H1 (cell line): ENCODE data around the gene MSANTD2. TPM values are rescaled to one million over a fixed set of nuclear protein-coding genes. Genes with fewer than 3 reads are reported as not detected.

Source experiments
- CTCF ChIA-PET: fragments of 300-600 bp; sonication (Branson Sonifier 250); formaldehyde crosslinking; loops from one replicate; lab custom pipeline; 2021; ENCODE audit not compliant: partially characterized antibody; lab: Charles Lee
- POLR2A ChIA-PET: fragments of 300-600 bp; sonication (Branson Sonifier 250); formaldehyde crosslinking; loops from one replicate; lab custom pipeline; 2021; ENCODE audit warnings: inconsistent platforms; ENCODE audit not compliant: partially characterized antibody; lab: Charles Lee
- DNase-seq, 2 experiments: peaks; one replicate each; pipeline versions ENCODE4 v3.0.0 to v3.0.0-alpha.2; 2010 to 2022; ENCODE audit warnings: low spot score in 2 of 2, low read depth in 1 of 2, mixed read lengths in 1 of 2
- FAIRE-seq: peaks from 2 replicates; lab custom pipeline; 2011; peaks lifted over from hg19 to GRCh38; lab: Jason Lieb, UNC
- H2AFZ ChIP-seq: 2 replicates; pipeline ENCODE4 v1.8.1; 2012; ENCODE audit warnings: low read length, inconsistent platforms
- H2AK5ac ChIP-seq: 2 replicates; pipeline ENCODE4 v1.6.1; 2013; ENCODE audit warnings: low read depth, low read length
- H2BK120ac ChIP-seq: replicated peaks from 2 replicates; pipeline ENCODE3; 2013; ENCODE audit warnings: low read depth, low read length, inconsistent platforms
- H2BK12ac ChIP-seq: 2 replicates; pipeline ENCODE4 v1.6.1; 2013; ENCODE audit warnings: low read depth, low read length
- H2BK15ac ChIP-seq: 2 replicates; pipeline ENCODE4 v1.6.1; 2013; ENCODE audit warnings: low read length
- H2BK20ac ChIP-seq: 2 replicates; pipeline ENCODE4 v1.6.1; 2013; ENCODE audit warnings: low read length
- H2BK5ac ChIP-seq: 2 replicates; pipeline ENCODE4 v1.6.1; 2013; ENCODE audit warnings: low read depth, low read length
- H3K14ac ChIP-seq: 2 replicates; pipeline ENCODE4 v1.6.1; 2013; ENCODE audit warnings: inconsistent platforms; ENCODE audit not compliant: insufficient read length
- H3K18ac ChIP-seq: 2 replicates; pipeline ENCODE4 v1.6.1; 2013; ENCODE audit warnings: low read length; ENCODE audit errors: extremely low read depth
- H3K23ac ChIP-seq: 2 replicates; pipeline ENCODE4 v1.6.1; 2013; ENCODE audit warnings: inconsistent platforms; ENCODE audit not compliant: insufficient read length
- H3K23me2 ChIP-seq: 2 replicates; pipeline ENCODE4 v1.6.1; 2013; ENCODE audit warnings: low read depth, low read length
- H3K27ac ChIP-seq: 2 replicates; pipeline ENCODE4 v1.6.1; 2011; ENCODE audit warnings: low read depth, low read length, inconsistent platforms
- H3K27me3 ChIP-seq, 4 experiments: replicated peaks in 1 of 4; 1 replicate in 1 of 4; 2 replicates in 3 of 4; pipeline versions ENCODE4 v1.6.1 to v1.8.1; 2011 to 2013; ENCODE audit warnings: low read length in 3 of 4, mild to moderate bottlenecking in 3 of 4, inconsistent platforms in 2 of 4, mixed read lengths in 2 of 4, moderate library complexity in 1 of 4; ENCODE audit not compliant: control insufficient read depth in 3 of 4, insufficient read depth in 3 of 4; ENCODE audit errors: extremely low read depth in 1 of 4
- H3K36me3 ChIP-seq, 4 experiments: 2 replicates each; pipeline versions ENCODE4 v1.6.1 to v1.8.1; 2011 to 2013; ENCODE audit warnings: mild to moderate bottlenecking in 4 of 4, low read length in 3 of 4, moderate library complexity in 2 of 4, control low read depth in 1 of 4, inconsistent platforms in 1 of 4; ENCODE audit not compliant: insufficient read depth in 4 of 4, control insufficient read depth in 2 of 4
- H3K4ac ChIP-seq: replicated peaks from 2 replicates; pipeline ENCODE3; 2013; ENCODE audit warnings: low read length, low read depth, mixed read lengths, inconsistent platforms; ENCODE audit not compliant: insufficient read length
- H3K4me1 ChIP-seq, 4 experiments: replicated peaks in 1 of 4; 1 replicate in 1 of 4; 2 replicates in 3 of 4; pipeline versions ENCODE4 v1.6.1 to v1.8.1; 2011 to 2013; ENCODE audit warnings: low read length in 3 of 4, inconsistent platforms in 2 of 4, mixed read lengths in 1 of 4; ENCODE audit not compliant: insufficient read depth in 4 of 4, control insufficient read depth in 3 of 4
- H3K4me2 ChIP-seq, 2 experiments: 2 replicates each; pipeline versions ENCODE4 v1.6.1 to v1.8.1; 2011 to 2013; ENCODE audit warnings: low read depth in 2 of 2, low read length in 2 of 2, control low read depth in 1 of 2, inconsistent platforms in 1 of 2, mild to moderate bottlenecking in 1 of 2; ENCODE audit not compliant: insufficient read depth in 1 of 2
- H3K4me3 ChIP-seq, 4 experiments: fragments of 200-600, 300-600 bp in 1 of 4; sonication (generic), shearing (Covaris generic), sonication (Bioruptor Twin) in 1 of 4; 2 replicates each; pipeline versions ENCODE4 v1.5.1 to v1.8.1; 2011 to 2016; ENCODE audit warnings: low read length in 4 of 4, low read depth in 3 of 4, control low read depth in 2 of 4, inconsistent platforms in 2 of 4, mild to moderate bottlenecking in 2 of 4, mixed read lengths in 1 of 4, moderate library complexity in 1 of 4; ENCODE audit not compliant: insufficient read depth in 2 of 4; ENCODE audit errors: extremely low read depth in 1 of 4
- H3K56ac ChIP-seq: replicated peaks from 2 replicates; pipeline ENCODE3; 2013; ENCODE audit warnings: low read depth, mild to moderate bottlenecking, mixed read lengths, low read length, inconsistent platforms; ENCODE audit not compliant: insufficient read length
- H3K79me1 ChIP-seq: 2 replicates; pipeline ENCODE4 v1.6.1; 2013; ENCODE audit warnings: low read depth, low read length, control low read depth
- H3K79me2 ChIP-seq, 2 experiments: 2 replicates each; pipeline versions ENCODE4 v1.6.1 to v1.8.1; 2012 to 2013; ENCODE audit warnings: low read length in 2 of 2, mild to moderate bottlenecking in 2 of 2, inconsistent platforms in 1 of 2; ENCODE audit not compliant: insufficient read depth in 2 of 2, control insufficient read depth in 1 of 2
- H3K9ac ChIP-seq, 4 experiments: replicated peaks in 1 of 4; 1 replicate in 1 of 4; 2 replicates in 3 of 4; pipeline versions ENCODE4 v1.6.1 to v1.8.1; 2011 to 2013; ENCODE audit warnings: low read depth in 3 of 4, low read length in 3 of 4, control low read depth in 2 of 4, mild to moderate bottlenecking in 2 of 4, moderate library complexity in 2 of 4, inconsistent platforms in 1 of 4; ENCODE audit errors: extremely low read depth in 1 of 4
- H3K9me3 ChIP-seq, 2 experiments: 2 replicates each; pipeline versions ENCODE4 v1.6.1 to v1.8.1; 2012 to 2013; ENCODE audit warnings: mild to moderate bottlenecking in 2 of 2, moderate library complexity in 2 of 2, control low read depth in 1 of 2, inconsistent platforms in 1 of 2, low read depth in 1 of 2, low read length in 1 of 2, mixed read lengths in 1 of 2; ENCODE audit not compliant: insufficient read depth in 2 of 2
- H4K20me1 ChIP-seq, 2 experiments: replicated peaks in 1 of 2; 2 replicates each; pipeline versions ENCODE3 to v1.8.1; 2011 to 2013; ENCODE audit warnings: inconsistent platforms in 2 of 2, low read length in 2 of 2, mild to moderate bottlenecking in 1 of 2; ENCODE audit not compliant: insufficient read depth in 2 of 2, control insufficient read depth in 1 of 2
- H4K5ac ChIP-seq: 2 replicates; pipeline ENCODE4 v1.6.1; 2013; ENCODE audit warnings: low read length, low read depth, mixed read lengths, inconsistent platforms; ENCODE audit not compliant: insufficient read length
- H4K8ac ChIP-seq: 2 replicates; pipeline ENCODE4 v1.8.0; 2013; ENCODE audit warnings: mild to moderate bottlenecking, moderate library complexity, low read length, inconsistent platforms; ENCODE audit not compliant: insufficient read depth; ENCODE audit errors: extremely low read depth
- H4K91ac ChIP-seq: replicated peaks from 2 replicates; pipeline ENCODE3; 2013; ENCODE audit warnings: low read length, mixed read lengths, inconsistent platforms; ENCODE audit not compliant: insufficient read length
- CHD1 ChIP-seq: IDR thresholded peaks from 2 replicates; pipeline ENCODE4 v1.6.1; 2012; ENCODE audit warnings: low read depth, low read length, improper control_type of control experiment
- EP300 ChIP-seq, 2 experiments: IDR thresholded peaks; 1 replicate in 1 of 2; 2 replicates in 1 of 2; pipeline ENCODE4 v1.6.1; 2011 to 2012; ENCODE audit warnings: low read depth in 2 of 2, low read length in 2 of 2, mild to moderate bottlenecking in 2 of 2, borderline replicate concordance in 1 of 2, inconsistent platforms in 1 of 2, moderate library complexity in 1 of 2
- POLR2AphosphoS5 ChIP-seq: IDR thresholded peaks from 2 replicates; pipeline ENCODE4 v1.6.1; 2011; ENCODE audit warnings: low read depth, low read length
- RNF2 ChIP-seq: fragments of 200-900, 300-1000 bp; sonication (generic); IDR thresholded peaks from 2 replicates; pipeline ENCODE4 v1.7.1; 2016; ENCODE audit warnings: borderline replicate concordance, low read depth, mild to moderate bottlenecking, antibody characterized with exemption, low read length; ENCODE audit not compliant: poor library complexity, severe bottlenecking; ENCODE audit errors: missing control alignments
- SIN3A ChIP-seq, 2 experiments: IDR thresholded peaks in 1 of 2; conservative IDR thresholded peaks in 1 of 2; 2 replicates each; pipeline ENCODE4 v1.6.1; 2011 to 2012; ENCODE audit warnings: low read length in 2 of 2, improper control_type of control experiment in 1 of 2, low read depth in 1 of 2, mild to moderate bottlenecking in 1 of 2
- WGBS, 2 experiments: shearing (Covaris generic) in 1 of 2; methylation state at CpG; one replicate each; pipeline versions ENCODE4 v1.1.6 to v1.1.7; 2013 to 2015; ENCODE audit warnings: low lambda C conversion rate in 2 of 2, mixed read lengths in 2 of 2, inconsistent platforms in 1 of 2, low coverage in 1 of 2, missing lambda C conversion rate in 1 of 2; ENCODE audit not compliant: insufficient replicate concordance in 2 of 2, insufficient coverage in 1 of 2, insufficient read length in 1 of 2; ENCODE audit errors: extremely low coverage in 1 of 2, missing lambda C conversion rate in 1 of 2; 5-methylcytosine and 5-hydroxymethylcytosine counted together
- polyA plus RNA-seq, 7 experiments: library from polyadenylated mRNA; depleted of rRNA in 3 of 7; stranded (reverse) in 5 of 7; unstranded in 2 of 7; fragments of >200 nt in 5 of 7; fragments of 200-250 nt in 2 of 7; gene quantifications; 1 replicate in 5 of 7; 2 replicates in 1 of 7; 4 replicates in 1 of 7; pipeline versions ENCODE4 v1.2.1 to v1.2.3, GENCODE V29; 2011 to 2013; ENCODE audit warnings: missing spikeins in 2 of 7, mixed read lengths in 2 of 7
- total RNA-seq: library from RNA; stranded (reverse); fragmentation: NEBNext Ultra II Directional; extraction: Animal tissue kit (Norgen Biotek cat#: 25700); gene quantifications from 2 replicates; pipeline ENCODE4 v1.2.1, GENCODE V29; 2021
- TF ChIP-seq, protein P1 (sequence below): IDR thresholded peaks from 2 replicates; pipeline ENCODE4 v1.6.1; 2011; ENCODE audit warnings: low read depth, mild to moderate bottlenecking, low read length; ENCODE audit not compliant: insufficient read depth

Gene MSANTD2
- total and polyA plus RNA-seq, 2 of the 8 experiments (the other 6 are each of a cell fraction or from before 2014, with no cell fraction given): 8.2 to 15.9 TPM

DNA sequence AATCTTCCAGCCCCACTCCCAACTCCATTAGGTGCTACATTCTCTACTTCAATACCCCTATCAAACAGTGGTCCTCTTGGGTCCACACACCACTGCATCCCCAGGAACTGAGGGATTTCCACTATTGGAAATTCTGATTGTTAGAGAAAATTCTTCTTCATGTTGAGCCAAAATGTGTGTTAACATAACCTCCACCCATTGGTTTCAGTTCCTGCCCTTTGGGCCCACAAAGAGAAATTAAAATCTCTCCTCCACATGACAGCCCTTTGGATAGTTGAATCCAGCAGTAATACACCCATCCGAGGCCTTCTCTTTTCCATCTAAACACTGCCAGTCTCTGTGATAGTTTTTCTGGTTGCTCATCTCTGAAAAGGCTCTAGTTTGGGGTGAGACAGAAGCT is 50.3 kb downstream of the MSANTD2 start:
- H3K23me2 ChIP-seq: peaks cover 11% of the 10 kb centered on the region; the same call in 1 of the 2 replicates

More for the DNA sequence above, 50.3 kb downstream of the MSANTD2 start:
- no peak for DNase-seq
- Histone ChIP-seq H3K56ac (no peak overlapping the region), H2AK5ac (no peak overlapping the region), H2AFZ (no peak overlapping the region), H3K4me2 (no peak overlapping the region), H3K79me2 (no peaks in the 10 kb centered on the region), H4K8ac (no peak overlapping the region), H2BK20ac (no peak overlapping the region), H2BK15ac (no peak overlapping the region), H3K4ac (no peak overlapping the region), H3K9me3 (no peaks in the 10 kb centered on the region), H3K27me3 (peaks cover 91 to 99% (median 97%) of the 10 kb centered on the region in 4 experiments), H4K20me1 (peaks cover 6 to 18% of the 10 kb centered on the region in 2 experiments), H3K36me3 (no peaks in the 10 kb centered on the region), H3K27ac (no peak overlapping the region), H2BK12ac (no peak overlapping the region), H3K9ac (no peak overlapping the region), H2BK5ac (no peak overlapping the region), H2BK120ac (no peak overlapping the region), H3K79me1 (no peaks in the 10 kb centered on the region), H3K4me3 (no peak overlapping the region), H3K18ac (no peak overlapping the region), H4K91ac (no peak overlapping the region), H3K14ac (no peak overlapping the region), H3K4me1 (peaks cover 0 to 30% (median 16%) of the 10 kb centered on the region in 4 experiments; a peak in 6 of 7 replicates), H4K5ac (no peak overlapping the region), H3K23ac (no peak overlapping the region)
- no peak for TF ChIP-seq SIN3A (conservative IDR thresholded peaks at IDR 0.05 in 1 of 2, IDR thresholded peaks at IDR 0.05 in 1 of 2; ENCODE audit: low read depth in 1 of 2, low read length in 2 of 2)
- TF ChIP-seq POLR2AphosphoS5: no peak
- TF ChIP-seq RNF2: no peak
- TF ChIP-seq, protein P1, sequence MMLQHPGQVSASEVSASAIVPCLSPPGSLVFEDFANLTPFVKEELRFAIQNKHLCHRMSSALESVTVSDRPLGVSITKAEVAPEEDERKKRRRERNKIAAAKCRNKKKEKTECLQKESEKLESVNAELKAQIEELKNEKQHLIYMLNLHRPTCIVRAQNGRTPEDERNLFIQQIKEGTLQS: no peak
- TF ChIP-seq EP300 (IDR thresholded peaks at IDR 0.05; ENCODE audit: borderline replicate concordance in 1 of 2, low read depth in 2 of 2, low read length in 2 of 2): no peak
- TF ChIP-seq CHD1: no peak
- WGBS, 2 experiments: 67% methylated on average over 1 of the region's 1 CpG; no CpG with 5 or more reads in 1 of the 2 experiments
- FAIRE-seq: no peak
- POLR2A ChIA-PET: no interaction called here
- CTCF ChIA-PET: interaction anchor here (1.6 to 28.0 kb wide), 5 partner anchors 7 to 127 kb away, joined by 4 to 382 read pairs (median 11); partner anchors contain the start of genes ESAM, NRGN and VSIG2
